Ishikawa (cell line): ENCODE data around the gene ZBTB18.

ENCODE experiments used
- CEBPB ChIP-seq: IDR thresholded peaks from 2 replicates; pipeline ENCODE4 v1.6.1; 2012
- EP300 ChIP-seq: IDR thresholded peaks from 2 replicates; pipeline ENCODE4 v1.6.1; 2012; ENCODE audit warnings: borderline replicate concordance
- FOXM1 ChIP-seq: IDR thresholded peaks from 2 replicates; pipeline ENCODE4 v1.6.1; 2012; ENCODE audit warnings: low read depth, borderline replicate concordance
- RAD21 ChIP-seq: IDR thresholded peaks from 2 replicates; pipeline ENCODE4 v1.6.1; 2012; ENCODE audit warnings: low read depth
- REST ChIP-seq: IDR thresholded peaks from 2 replicates; pipeline ENCODE4 v1.6.1; 2012; ENCODE audit warnings: low read depth, mild to moderate bottlenecking
- TAF1 ChIP-seq: IDR thresholded peaks from 2 replicates; pipeline ENCODE4 v1.6.1; 2012; ENCODE audit warnings: low read depth, mild to moderate bottlenecking
- USF1 ChIP-seq: IDR thresholded peaks from 2 replicates; pipeline ENCODE4 v1.6.1; 2012
- YY1 ChIP-seq: IDR thresholded peaks from 2 replicates; pipeline ENCODE4 v1.6.1; 2012; ENCODE audit warnings: low read depth

DNA sequence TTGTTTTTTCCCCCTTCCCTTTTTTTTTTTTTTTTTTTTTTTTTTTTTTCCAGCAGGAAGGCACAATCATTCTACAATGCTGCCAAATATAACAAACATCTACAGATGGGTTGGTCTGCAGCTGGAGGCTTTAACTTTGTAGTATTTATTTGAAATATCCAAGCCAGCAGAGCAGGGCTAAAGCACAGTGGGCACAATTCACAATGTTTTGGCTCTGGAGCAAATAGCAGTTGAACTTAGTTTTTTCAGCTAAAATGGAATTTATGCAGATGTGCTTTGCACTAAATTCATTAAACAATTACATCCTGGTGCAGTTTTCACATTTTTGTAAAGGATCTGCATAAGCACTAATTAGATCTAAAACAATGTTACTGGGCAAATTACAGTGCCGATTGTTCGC lies 39.8 kb upstream of the ZBTB18 start:
- TF ChIP-seq EP300 (no peak), CEBPB (no peak), RAD21 (no peak), REST (no peak), FOXM1 (no peak), YY1 (no peak), USF1 (no peak), TAF1 (no peak)
